ENCODE results near the gene PIK3R4. TPM values are rescaled to one million over a fixed set of nuclear protein-coding genes. Genes with fewer than 3 reads are reported as not detected.

Gene PIK3R4
- polyA plus RNA-seq, 6 donors from 2014 or later, result 7.8 to 26.8 (median 18.8) TPM

- H3K4me3 Mint-ChIP-seq, result no peak overlapping the region
- no peak for ATAC-seq (ENCODE audit: low read depth in 2 of 2)
- no peaks in the 10 kb centered on the region for H3K4me1 Mint-ChIP-seq
- H3K27me3 Mint-ChIP-seq, result peaks cover 6 to 43% (median 20%) of the 10 kb centered on the region in 3 donors
- no peaks in the 10 kb centered on the region for H3K9me3 Mint-ChIP-seq
- H3K36me3 Mint-ChIP-seq, result no peaks in the 10 kb centered on the region
- no peak for DNase-seq
- H3K27ac Mint-ChIP-seq, result no peak overlapping the region
These were observed 14.3 kb upstream of the PIK3R4 start for GRCh38 chr3:130760922-130761321.

- Mint-ChIP-seq H3K27me3 (peaks cover 6 to 32% (median 20%) of the 10 kb centered on the region in 3 donors), H3K4me1 (no peaks in the 10 kb centered on the region), H3K36me3 (no peaks in the 10 kb centered on the region), H3K4me3 (no peak overlapping the region), H3K9me3 (no peaks in the 10 kb centered on the region), H3K27ac (no peak overlapping the region)
- peak; percentile 43 for DNase-seq
- peak; percentile 72 to 83 for ATAC-seq (ENCODE audit: low read depth in 2 of 2)
These were observed 13.2 kb upstream of the PIK3R4 start for GRCh38 chr3:130759692-130760338.

DNA sequence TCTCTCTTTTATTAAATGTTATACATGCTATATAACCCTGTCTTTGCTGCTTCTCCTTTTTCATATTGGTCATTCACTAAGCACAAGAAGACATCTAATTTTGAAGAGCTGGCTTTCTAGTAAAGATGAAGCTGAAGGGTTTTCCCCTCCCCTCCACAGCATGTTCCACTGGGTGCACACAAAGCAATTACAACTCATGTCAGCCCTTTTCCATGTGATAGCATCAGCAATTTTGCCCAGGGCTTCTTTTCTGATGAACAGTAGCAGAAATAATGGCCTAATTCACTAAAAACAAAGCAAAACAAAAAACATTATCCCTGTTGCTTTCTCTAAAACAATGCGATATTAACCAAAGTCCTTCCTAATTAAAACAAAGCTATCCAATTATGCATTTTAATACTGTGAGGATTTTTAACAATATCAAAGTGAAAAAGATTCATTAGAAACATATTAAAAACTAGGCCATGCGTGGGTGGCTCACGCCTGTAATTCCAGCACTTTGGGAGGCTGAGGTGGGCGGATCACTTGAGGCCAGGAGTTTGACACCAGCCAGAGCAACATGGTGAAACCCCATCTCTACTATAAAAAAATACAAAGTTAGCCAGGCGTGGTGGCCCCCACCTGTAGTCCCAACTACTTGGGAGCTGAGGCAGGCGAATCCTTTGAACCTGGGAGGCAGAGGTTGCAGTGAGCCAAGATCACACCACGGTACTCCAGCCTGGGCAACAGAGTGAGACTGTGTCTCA is 12.2 kb upstream of the PIK3R4 start:
- no peaks in the 10 kb centered on the region for H3K9me3 Mint-ChIP-seq
- no peak overlapping the region for H3K4me3 Mint-ChIP-seq
- ATAC-seq (ENCODE audit: low read depth in 2 of 2) (no peak), DNase-seq (no peak)
- H3K36me3 Mint-ChIP-seq, result no peaks in the 10 kb centered on the region
- H3K27me3 Mint-ChIP-seq, result peaks cover 3 to 24% (median 20%) of the 10 kb centered on the region in 3 donors
- no peaks in the 10 kb centered on the region for H3K4me1 Mint-ChIP-seq
- no peak overlapping the region for H3K27ac Mint-ChIP-seq

DNA sequence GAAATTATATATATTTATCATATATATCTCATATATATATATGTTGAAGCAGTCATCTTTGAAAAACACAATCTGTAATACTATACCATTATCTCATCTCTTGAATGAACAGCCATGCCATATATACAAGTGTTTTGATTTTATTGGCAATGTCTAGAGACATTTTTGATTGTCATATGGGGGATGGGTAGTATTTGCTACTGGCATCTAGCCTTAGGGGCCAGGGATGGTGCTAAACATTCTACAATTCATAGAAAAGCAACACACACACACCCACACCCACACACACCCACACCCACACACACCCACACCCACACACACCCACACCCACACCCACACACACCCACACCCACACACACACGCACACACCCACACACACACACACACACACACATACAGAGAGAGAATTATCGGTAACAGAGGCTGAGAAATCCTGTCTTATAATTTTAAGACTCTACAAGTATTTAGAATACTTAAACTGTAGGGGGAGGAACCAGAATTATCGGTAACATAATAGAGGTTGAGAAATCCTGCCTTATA is 11.1 kb upstream of the PIK3R4 start:
- Mint-ChIP-seq H3K27me3 (peaks cover 0 to 12% (median 10%) of the 10 kb centered on the region in 3 donors), H3K4me1 (no peaks in the 10 kb centered on the region), H3K36me3 (no peaks in the 10 kb centered on the region), H3K27ac (no peak overlapping the region), H3K4me3 (no peak overlapping the region), H3K9me3 (no peaks in the 10 kb centered on the region)
- ATAC-seq (ENCODE audit: low read depth in 2 of 2), result no peak
- no peak for DNase-seq

- Mint-ChIP-seq H3K9me3 (no peaks in the 10 kb centered on the region), H3K27me3 (no peaks in the 10 kb centered on the region), H3K36me3 (no peaks in the 10 kb centered on the region), H3K4me3 (no peak overlapping the region), H3K4me1 (no peaks in the 10 kb centered on the region), H3K27ac (no peak overlapping the region)
- DNase-seq (no peak), ATAC-seq (ENCODE audit: low read depth in 2 of 2) (no peak)
These were observed 9.0 kb upstream of the PIK3R4 start for GRCh38 chr3:130755666-130756065.

- Mint-ChIP-seq H3K36me3 (peaks cover 0 to under 1% of the 10 kb centered on the region in 2 donors), H3K4me1 (peaks cover 13 to 30% (median 28%) of the 10 kb centered on the region in 3 donors), H3K27me3 (no peaks in the 10 kb centered on the region), H3K4me3 (no peak overlapping the region), H3K27ac (no peak overlapping the region), H3K9me3 (peaks cover 0 to 4% (median 0%) of the 10 kb centered on the region in 7 donors)
- no peak for ATAC-seq (ENCODE audit: low read depth in 2 of 2)
- no peak for DNase-seq
These were observed 2.4 kb upstream of the PIK3R4 start for GRCh38 chr3:130748981-130749380.

GRCh38 chr3:130748467-130748861 is 1.8 kb upstream of the PIK3R4 start:
- ATAC-seq (ENCODE audit: low read depth in 2 of 2) (no peak), DNase-seq (no peak)
- Mint-ChIP-seq H3K9me3 (peaks cover 0 to 4% (median 0%) of the 10 kb centered on the region in 7 donors), H3K4me1 (peaks cover 18 to 35% (median 33%) of the 10 kb centered on the region in 3 donors), H3K27me3 (no peaks in the 10 kb centered on the region), H3K36me3 (peaks cover 3 to 5% of the 10 kb centered on the region in 2 donors), H3K4me3 (peak overlapping the region in 6 of 8 donors; percentile 88 to 96 (median 93)), H3K27ac (peak overlapping the region in 3 of 6 donors; percentile 95 to 97 (median 96))

DNA sequence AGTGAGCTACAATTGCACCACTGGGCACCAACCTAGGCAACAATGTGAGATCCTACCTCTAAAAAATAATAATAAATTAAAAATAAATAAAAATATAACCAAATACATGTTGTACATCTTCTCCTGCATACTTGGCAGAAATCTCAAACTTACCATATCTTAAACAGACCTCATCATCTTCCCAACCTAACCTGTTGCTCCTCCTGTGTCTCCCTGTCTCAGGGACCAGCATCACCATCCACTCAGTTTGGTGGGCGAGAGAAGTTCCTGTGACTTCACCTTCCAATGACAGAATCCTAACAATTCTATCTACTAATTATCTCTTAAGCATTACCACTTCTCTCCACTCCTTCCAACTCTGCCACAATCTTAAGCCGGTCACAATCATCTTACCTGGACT is 3.3 kb downstream of the PIK3R4 start:
- H3K4me1 Mint-ChIP-seq, result peaks cover 31 to 67% (median 63%) of the 10 kb centered on the region in 3 donors
- DNase-seq (no peak), ATAC-seq (ENCODE audit: low read depth in 2 of 2) (no peak)
- H3K4me3 Mint-ChIP-seq, result peak overlapping the region in 5 of 8 donors; percentile 7 to 88 (median 34)
- H3K27ac Mint-ChIP-seq, result peak overlapping the region in 3 of 6 donors; percentile 28 to 84 (median 48)
- no peaks in the 10 kb centered on the region for H3K27me3 Mint-ChIP-seq
- H3K9me3 Mint-ChIP-seq, result peaks cover 0 to 4% (median 0%) of the 10 kb centered on the region in 7 donors
- peaks cover 8 to 26% of the 10 kb centered on the region in 2 donors for H3K36me3 Mint-ChIP-seq

DNA sequence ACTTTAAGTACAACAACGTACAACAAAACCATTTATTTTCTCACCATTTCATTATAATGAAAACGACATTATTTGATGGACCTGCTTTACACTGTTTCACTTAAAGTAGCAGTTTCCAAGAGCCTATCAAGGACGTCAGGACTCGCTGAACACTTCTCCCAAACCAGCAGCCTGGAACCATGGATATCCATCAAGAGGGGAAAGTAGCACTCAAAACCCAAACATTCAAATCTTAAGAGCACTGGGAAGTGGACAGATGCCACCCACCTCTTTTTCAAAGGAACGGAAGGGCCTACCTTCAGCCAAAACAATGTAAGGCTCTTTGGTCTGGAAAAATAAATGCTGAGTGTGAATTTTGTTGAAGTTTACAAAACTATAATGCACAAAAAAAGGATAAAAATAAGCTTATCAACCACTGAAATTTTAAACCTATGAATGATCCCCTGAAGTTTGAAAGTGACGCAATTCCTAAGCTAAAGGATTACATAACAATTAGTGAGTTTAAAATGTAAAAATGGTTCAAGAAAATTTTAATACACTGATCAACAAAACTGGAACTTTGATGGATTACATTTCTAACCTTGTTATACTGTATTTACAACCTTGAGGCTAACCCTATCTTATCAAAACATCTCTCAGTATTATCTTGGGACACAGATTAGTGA is 4.6 kb downstream of the PIK3R4 start:
- no peaks in the 10 kb centered on the region for H3K27me3 Mint-ChIP-seq
- peaks cover 8 to 27% of the 10 kb centered on the region in 2 donors for H3K36me3 Mint-ChIP-seq
- peaks cover 0 to 4% (median 0%) of the 10 kb centered on the region in 7 donors for H3K9me3 Mint-ChIP-seq
- H3K4me1 Mint-ChIP-seq, result peaks cover 36 to 69% (median 63%) of the 10 kb centered on the region in 3 donors
- no peak for ATAC-seq (ENCODE audit: low read depth in 2 of 2)
- peak overlapping the region in 2 of 8 donors; percentile 6 to 35 for H3K4me3 Mint-ChIP-seq
- no peak for DNase-seq
- peak overlapping the region in 2 of 6 donors; percentile 34 to 66 for H3K27ac Mint-ChIP-seq

DNA sequence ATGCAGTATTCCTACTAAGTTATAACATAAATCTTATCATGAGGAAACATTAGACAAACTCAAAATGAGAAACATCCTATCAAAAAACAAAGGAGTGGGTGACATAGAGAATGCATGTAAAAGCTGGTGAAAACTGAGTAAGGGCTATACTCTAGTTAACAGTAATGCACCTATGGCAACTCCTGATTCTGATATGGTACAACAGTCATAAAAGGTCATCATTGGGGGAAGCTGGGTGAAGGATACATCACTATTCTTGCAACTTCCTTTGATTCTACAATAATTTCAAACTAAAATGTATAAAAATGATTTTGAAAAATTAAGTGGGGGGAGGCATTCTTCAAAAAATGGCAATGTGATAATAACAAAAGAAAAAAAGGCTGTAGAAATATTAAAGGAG is 6.8 kb downstream of the PIK3R4 start:
- Mint-ChIP-seq H3K4me3 (no peak overlapping the region), H3K27me3 (no peaks in the 10 kb centered on the region), H3K36me3 (peaks cover 8 to 40% of the 10 kb centered on the region in 2 donors), H3K4me1 (peaks cover 30 to 56% (median 55%) of the 10 kb centered on the region in 3 donors), H3K9me3 (peaks cover 0 to 2% (median 0%) of the 10 kb centered on the region in 7 donors), H3K27ac (no peak overlapping the region)
- ATAC-seq (ENCODE audit: low read depth in 2 of 2) (no peak), DNase-seq (no peak)

GRCh38 chr3:130738241-130738640 is 8.4 kb downstream of the PIK3R4 start:
- Mint-ChIP-seq H3K27ac (peak overlapping the region in 2 of 6 donors; percentile 12 to 44), H3K4me3 (no peak overlapping the region), H3K4me1 (peaks cover 18 to 42% (median 40%) of the 10 kb centered on the region in 3 donors), H3K36me3 (peaks cover under 1 to 34% of the 10 kb centered on the region in 2 donors), H3K9me3 (peaks cover 0 to 2% (median 0%) of the 10 kb centered on the region in 7 donors), H3K27me3 (no peaks in the 10 kb centered on the region)
- DNase-seq (no peak), ATAC-seq (ENCODE audit: low read depth in 2 of 2) (no peak)

DNA sequence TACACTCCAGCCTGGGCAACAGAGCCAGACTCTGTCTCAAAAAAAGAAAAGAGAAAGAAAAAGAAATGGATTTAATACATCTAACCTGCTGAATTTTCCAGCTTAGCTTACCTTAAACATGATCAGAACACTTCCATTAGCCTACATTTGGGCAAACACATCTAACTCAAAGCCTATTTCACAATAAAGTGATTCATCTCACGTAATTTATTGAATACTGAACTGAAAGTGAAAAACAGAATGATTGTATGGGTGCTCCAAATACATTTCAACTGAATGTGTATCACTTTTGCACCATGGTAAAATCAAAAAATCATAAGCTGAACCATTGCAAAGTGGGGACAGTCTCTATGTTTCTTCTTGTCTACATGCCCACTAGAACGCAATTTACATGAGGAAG is 9.0 kb downstream of the PIK3R4 start:
- H3K9me3 Mint-ChIP-seq, result peaks cover 0 to 2% (median 0%) of the 10 kb centered on the region in 7 donors
- DNase-seq (no peak), ATAC-seq (ENCODE audit: low read depth in 2 of 2) (no peak)
- H3K36me3 Mint-ChIP-seq, result peaks cover 0 to 30% of the 10 kb centered on the region in 2 donors
- no peaks in the 10 kb centered on the region for H3K27me3 Mint-ChIP-seq
- H3K4me1 Mint-ChIP-seq, result peaks cover 14 to 37% (median 34%) of the 10 kb centered on the region in 3 donors
- H3K4me3 Mint-ChIP-seq, result no peak overlapping the region
- no peak overlapping the region for H3K27ac Mint-ChIP-seq

GRCh38 chr3:130733236-130733875 is 13.3 kb downstream of the PIK3R4 start:
- peaks cover 7 to 17% (median 13%) of the 10 kb centered on the region in 3 donors for H3K4me1 Mint-ChIP-seq
- H3K9me3 Mint-ChIP-seq, result no peaks in the 10 kb centered on the region
- H3K36me3 Mint-ChIP-seq, result peaks cover 0 to 24% of the 10 kb centered on the region in 2 donors
- no peak for DNase-seq
- H3K27me3 Mint-ChIP-seq, result no peaks in the 10 kb centered on the region
- H3K27ac Mint-ChIP-seq, result peak overlapping the region in 2 of 6 donors; percentile 64 to 88
- no peak for ATAC-seq (ENCODE audit: low read depth in 2 of 2)
- H3K4me3 Mint-ChIP-seq, result no peak overlapping the region

All from naive B cell (primary cell).